ENCODE data around the gene PCDHGC4. TPM values are rescaled to one million over a fixed set of nuclear protein-coding genes. Genes with fewer than 3 reads are reported as not detected.

Gene PCDHGC4
- total and polyA plus RNA-seq, 2 donors (not counting 3 experiments of a cell fraction or from before 2014, with no cell fraction given), result 0.25 to 2.1 TPM

DNA sequence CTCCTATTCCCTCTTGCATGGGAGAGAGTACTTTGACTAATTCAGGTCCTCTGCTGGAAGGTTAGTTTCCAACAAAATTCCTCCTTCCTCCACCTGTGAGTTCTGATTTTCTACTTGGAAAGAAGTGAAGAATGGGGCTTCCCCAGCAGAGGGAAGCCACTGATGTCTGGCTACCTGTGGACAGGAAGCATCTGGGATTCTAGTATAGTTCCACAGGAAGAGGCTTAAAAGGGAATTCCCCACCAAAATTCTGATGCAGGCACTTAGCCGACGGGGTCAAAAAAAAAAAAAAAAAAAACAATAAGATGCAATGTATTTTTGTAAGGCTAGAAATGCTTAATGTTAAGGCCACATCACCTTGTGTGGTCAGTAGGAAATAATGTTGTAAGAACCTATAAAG, 37.5 kb downstream of the PCDHGC4 start:
- Histone ChIP-seq H4K20me1 (replicated peaks; ENCODE audit: control insufficient read depth, extremely low read depth, insufficient read depth, low read length) (no peaks in the 10 kb centered on the region), H3K79me2 (ENCODE audit: control insufficient read depth, insufficient read depth, low read length) (no peaks in the 10 kb centered on the region), H3K4me1 (ENCODE audit: control insufficient read depth, extremely low read depth, insufficient read depth, low read length) (peaks cover 29% of the 10 kb centered on the region), H3K36me3 (ENCODE audit: control insufficient read depth in 2 of 2, extremely low read depth in 1 of 2, insufficient read depth in 2 of 2, low read length in 2 of 2) (peaks cover 8 to 14% of the 10 kb centered on the region in 2 experiments), H2AFZ (ENCODE audit: low read depth, low read length) (no peak overlapping the region), H3K9me3 (replicated peaks; ENCODE audit: control insufficient read depth, insufficient read depth, low read length) (no peaks in the 10 kb centered on the region), H3K9ac (replicated peaks; ENCODE audit: extremely low read depth, insufficient read depth, low read length) (no peak overlapping the region), H3K4me3 (replicated peaks in 1 of 3; ENCODE audit: insufficient read depth in 1 of 3, low read depth in 1 of 3, low read length in 3 of 3) (no peak overlapping the region), H3K9me1 (replicated peaks; ENCODE audit: control insufficient read depth, extremely low read depth, insufficient read depth, low read length) (no peaks in the 10 kb centered on the region), H3K4me2 (ENCODE audit: insufficient read depth, low read length) (no peak overlapping the region), H3K27me3 (ENCODE audit: control insufficient read depth in 2 of 2, insufficient read depth in 2 of 2, low read length in 2 of 2) (no peaks in the 10 kb centered on the region), H3K27ac (ENCODE audit: insufficient read depth, low read depth, low read length) (peak overlapping the region; percentile 84)
- CTCF ChIA-PET, result interaction anchor here (1.2 to 10.9 kb wide), 13 partner anchors 9 to 115 kb away, joined by 4 to 308 read pairs (median 19); partner anchors contain the start of genes PCDHGA10, PCDHGA11, PCDHGA12 and PCDHGB6
- dilution Hi-C loops (cut with MboI; ENCODE audit: extremely low pct_ligation_motif_present, low sequenced_read_pairs), result no loop called here
- intact Hi-C loops (cut with micrococcal nuclease), result loop anchor here (5.0 kb wide), 1 partner anchor 185 kb away; the partner anchor contains the start of gene PCDHGA2
- no peak for FAIRE-seq
- POLR2A ChIA-PET, result interaction anchor here (1.1 to 1.2 kb wide), 2 partner anchors 38 to 46 kb away, joined by 3 to 5 read pairs; partner anchors contain the start of genes PCDHGC3 and PCDHGC4
- peak; percentile 62 for DNase-seq (ENCODE audit: low read depth, low spot score)
- BruUV-seq (replicated peaks), result no TSS peak
- TF ChIP-seq, protein P1, sequence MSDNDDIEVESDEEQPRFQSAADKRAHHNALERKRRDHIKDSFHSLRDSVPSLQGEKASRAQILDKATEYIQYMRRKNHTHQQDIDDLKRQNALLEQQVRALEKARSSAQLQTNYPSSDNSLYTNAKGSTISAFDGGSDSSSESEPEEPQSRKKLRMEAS (IDR thresholded peaks at IDR 0.05; ENCODE audit: insufficient read depth, insufficient read length), result no peak
- TF ChIP-seq, protein P2, sequence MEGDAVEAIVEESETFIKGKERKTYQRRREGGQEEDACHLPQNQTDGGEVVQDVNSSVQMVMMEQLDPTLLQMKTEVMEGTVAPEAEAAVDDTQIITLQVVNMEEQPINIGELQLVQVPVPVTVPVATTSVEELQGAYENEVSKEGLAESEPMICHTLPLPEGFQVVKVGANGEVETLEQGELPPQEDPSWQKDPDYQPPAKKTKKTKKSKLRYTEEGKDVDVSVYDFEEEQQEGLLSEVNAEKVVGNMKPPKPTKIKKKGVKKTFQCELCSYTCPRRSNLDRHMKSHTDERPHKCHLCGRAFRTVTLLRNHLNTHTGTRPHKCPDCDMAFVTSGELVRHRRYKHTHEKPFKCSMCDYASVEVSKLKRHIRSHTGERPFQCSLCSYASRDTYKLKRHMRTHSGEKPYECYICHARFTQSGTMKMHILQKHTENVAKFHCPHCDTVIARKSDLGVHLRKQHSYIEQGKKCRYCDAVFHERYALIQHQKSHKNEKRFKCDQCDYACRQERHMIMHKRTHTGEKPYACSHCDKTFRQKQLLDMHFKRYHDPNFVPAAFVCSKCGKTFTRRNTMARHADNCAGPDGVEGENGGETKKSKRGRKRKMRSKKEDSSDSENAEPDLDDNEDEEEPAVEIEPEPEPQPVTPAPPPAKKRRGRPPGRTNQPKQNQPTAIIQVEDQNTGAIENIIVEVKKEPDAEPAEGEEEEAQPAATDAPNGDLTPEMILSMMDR (IDR thresholded peaks at IDR 0.05; ENCODE audit: extremely low read depth in 1 of 2, insufficient read depth in 1 of 2, low read depth in 1 of 2, low read length in 2 of 2), result no peak

DNA sequence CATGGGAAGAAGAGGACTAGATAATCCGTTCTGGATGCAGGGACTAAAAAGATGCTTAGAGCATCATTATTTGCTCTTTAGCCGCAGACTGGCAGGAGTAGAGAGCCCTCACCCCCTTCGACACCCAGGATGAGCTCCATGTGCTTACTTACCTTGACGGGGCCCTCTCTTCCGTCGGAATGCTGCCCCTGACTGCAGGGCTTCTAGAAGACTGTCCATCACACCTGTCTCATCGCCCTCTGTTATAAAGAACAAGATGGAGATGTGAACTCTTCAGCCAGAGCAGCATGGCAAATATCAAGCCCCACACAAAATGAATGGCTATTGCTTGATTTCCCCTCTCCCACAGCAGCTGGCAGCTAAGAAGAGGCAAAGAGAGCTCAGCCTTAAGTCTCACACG, 39.2 kb downstream of the PCDHGC4 start:
- BruUV-seq (replicated peaks), result no TSS peak
- peaks cover 8 to 19% of the 10 kb centered on the region in 2 experiments for H3K36me3 ChIP-seq (ENCODE audit: control insufficient read depth in 2 of 2, extremely low read depth in 1 of 2, insufficient read depth in 2 of 2, low read length in 2 of 2)

More for the DNA sequence above, 39.2 kb downstream of the PCDHGC4 start:
- H3K4me1 ChIP-seq (ENCODE audit: control insufficient read depth, extremely low read depth, insufficient read depth, low read length), result peaks cover 29% of the 10 kb centered on the region
- no peaks in the 10 kb centered on the region for H3K79me2 ChIP-seq (ENCODE audit: control insufficient read depth, insufficient read depth, low read length)
- dilution Hi-C loops (cut with MboI; ENCODE audit: extremely low pct_ligation_motif_present, low sequenced_read_pairs), result no loop called here
- H3K4me2 ChIP-seq (ENCODE audit: insufficient read depth, low read length), result no peak overlapping the region
- H3K27me3 ChIP-seq (ENCODE audit: control insufficient read depth in 2 of 2, insufficient read depth in 2 of 2, low read length in 2 of 2), result no peaks in the 10 kb centered on the region
- TF ChIP-seq EZH2 (IDR thresholded peaks at IDR 0.05; ENCODE audit: borderline replicate concordance, low read depth, low read length, severe bottlenecking) (no peak), MYC (IDR thresholded peaks at IDR 0.05; ENCODE audit: low read depth, low read length) (no peak), GATA2 (IDR thresholded peaks at IDR 0.05; ENCODE audit: insufficient read depth, insufficient read length, low read depth, low read length) (no peak), POLR2AphosphoS5 (IDR thresholded peaks at IDR 0.05; ENCODE audit: insufficient read depth, low read depth, low read length) (no peak), FOS (IDR thresholded peaks at IDR 0.05; ENCODE audit: borderline replicate concordance, insufficient read depth, low read length) (no peak), POLR2A (IDR thresholded peaks at IDR 0.05; ENCODE audit: low read depth, low read length) (no peak), JUN (IDR thresholded peaks at IDR 0.05; ENCODE audit: borderline replicate concordance, insufficient read depth, insufficient read length, low read depth) (no peak)
- TF ChIP-seq, protein P2 (IDR thresholded peaks at IDR 0.05; ENCODE audit: extremely low read depth in 1 of 2, insufficient read depth in 1 of 2, low read depth in 1 of 2, low read length in 2 of 2), result no peak
- TF ChIP-seq, protein P1 (IDR thresholded peaks at IDR 0.05; ENCODE audit: insufficient read depth, insufficient read length), result no peak
- DNase-seq (ENCODE audit: low read depth, low spot score) (no peak), FAIRE-seq (no peak)
- ChIA-PET CTCF (interaction anchor here (0.7 to 10.9 kb wide), 29 partner anchors 10 to 180 kb away, joined by 3 to 308 read pairs (median 5); partner anchors contain the start of genes PCDHGA10, PCDHGA11, PCDHGA12 and PCDHGA3), POLR2A (no interaction called here)
- H2AFZ ChIP-seq (ENCODE audit: low read depth, low read length), result no peak overlapping the region
- H3K9ac ChIP-seq (replicated peaks; ENCODE audit: extremely low read depth, insufficient read depth, low read length), result no peak overlapping the region
- H3K4me3 ChIP-seq (replicated peaks in 1 of 3; ENCODE audit: insufficient read depth in 1 of 3, low read depth in 1 of 3, low read length in 3 of 3), result no peak overlapping the region
- H4K20me1 ChIP-seq (replicated peaks; ENCODE audit: control insufficient read depth, extremely low read depth, insufficient read depth, low read length), result no peaks in the 10 kb centered on the region
- H3K9me3 ChIP-seq (replicated peaks; ENCODE audit: control insufficient read depth, insufficient read depth, low read length), result no peaks in the 10 kb centered on the region
- peak overlapping the region; percentile 22 for H3K27ac ChIP-seq (ENCODE audit: insufficient read depth, low read depth, low read length)
- H3K9me1 ChIP-seq (replicated peaks; ENCODE audit: control insufficient read depth, extremely low read depth, insufficient read depth, low read length), result no peaks in the 10 kb centered on the region
- intact Hi-C loops (cut with micrococcal nuclease), result loop anchor here (1.0 to 5.0 kb wide), 6 partner anchors 36 to 187 kb away; partner anchors contain the start of genes PCDHGA11, PCDHGA12, PCDHGA2 and PCDHGB7
